ENCODE measurements around the gene MOB2.

The MOB2 gene

DNA sequence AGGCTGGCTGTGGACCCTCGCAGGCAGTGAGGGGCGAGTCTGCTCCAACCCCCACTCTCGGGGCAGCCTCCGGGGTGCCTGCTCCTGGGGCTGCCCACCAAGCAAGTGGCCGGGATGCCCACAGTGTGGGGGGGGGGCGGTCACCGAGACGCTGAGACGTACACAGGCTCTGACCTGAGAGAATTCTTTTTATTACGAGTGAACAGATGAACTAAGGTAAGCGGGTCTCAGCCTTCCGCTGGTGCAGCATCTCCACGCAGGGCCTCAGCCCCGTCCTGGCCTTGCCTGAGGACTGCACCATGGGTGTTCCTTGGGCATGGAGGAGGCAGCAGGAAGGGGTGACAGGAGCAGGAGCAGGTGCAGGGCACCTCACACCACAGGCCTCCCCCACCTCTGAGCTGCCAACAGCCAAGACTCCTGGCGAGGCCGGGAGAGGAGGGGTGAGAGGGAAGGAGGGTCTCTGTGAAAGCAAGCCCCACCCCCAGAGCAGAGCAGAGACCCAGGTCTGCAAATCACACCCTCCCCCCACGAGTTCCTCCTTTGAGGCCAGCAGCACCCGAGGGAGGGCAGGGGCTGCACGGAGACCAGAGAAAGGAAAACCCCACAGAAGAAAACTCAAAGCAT, 17.2 kb downstream of the MOB2 start:
- DNase-seq (no peak), ATAC-seq (ENCODE audit: insufficient read depth, low read depth) (no peak)
- Histone ChIP-seq H4K20me1 (ENCODE audit: insufficient read depth, low read length) (peaks cover 18% of the 10 kb centered on the region), H3K9me3 (ENCODE audit: insufficient read depth, low read length, severe bottlenecking) (no peaks in the 10 kb centered on the region), H3K9ac (ENCODE audit: low read depth, low read length) (no peak overlapping the region), H3K27ac (ENCODE audit: low read length) (no peak overlapping the region), H3K27me3 (ENCODE audit: insufficient read depth, low read length, poor library complexity) (no peaks in the 10 kb centered on the region), H3K4me3 (ENCODE audit: low read depth in 1 of 2, low read length in 2 of 2) (no peak overlapping the region), H2AFZ (ENCODE audit: low read depth, low read length) (no peak overlapping the region), H3K4me1 (ENCODE audit: insufficient read depth, low read length) (no peaks in the 10 kb centered on the region), H3K36me3 (ENCODE audit: insufficient read depth, low read length) (peaks cover 55% of the 10 kb centered on the region), H3K79me2 (ENCODE audit: insufficient read depth, low read length) (no peaks in the 10 kb centered on the region), H3K4me2 (ENCODE audit: insufficient read depth, low read length) (no peak overlapping the region)
- TF ChIP-seq EZH2 (IDR thresholded peaks at IDR 0.05; ENCODE audit: borderline replicate concordance, low read depth, low read length, severe bottlenecking) = no peak
- TF ChIP-seq, protein P1, sequence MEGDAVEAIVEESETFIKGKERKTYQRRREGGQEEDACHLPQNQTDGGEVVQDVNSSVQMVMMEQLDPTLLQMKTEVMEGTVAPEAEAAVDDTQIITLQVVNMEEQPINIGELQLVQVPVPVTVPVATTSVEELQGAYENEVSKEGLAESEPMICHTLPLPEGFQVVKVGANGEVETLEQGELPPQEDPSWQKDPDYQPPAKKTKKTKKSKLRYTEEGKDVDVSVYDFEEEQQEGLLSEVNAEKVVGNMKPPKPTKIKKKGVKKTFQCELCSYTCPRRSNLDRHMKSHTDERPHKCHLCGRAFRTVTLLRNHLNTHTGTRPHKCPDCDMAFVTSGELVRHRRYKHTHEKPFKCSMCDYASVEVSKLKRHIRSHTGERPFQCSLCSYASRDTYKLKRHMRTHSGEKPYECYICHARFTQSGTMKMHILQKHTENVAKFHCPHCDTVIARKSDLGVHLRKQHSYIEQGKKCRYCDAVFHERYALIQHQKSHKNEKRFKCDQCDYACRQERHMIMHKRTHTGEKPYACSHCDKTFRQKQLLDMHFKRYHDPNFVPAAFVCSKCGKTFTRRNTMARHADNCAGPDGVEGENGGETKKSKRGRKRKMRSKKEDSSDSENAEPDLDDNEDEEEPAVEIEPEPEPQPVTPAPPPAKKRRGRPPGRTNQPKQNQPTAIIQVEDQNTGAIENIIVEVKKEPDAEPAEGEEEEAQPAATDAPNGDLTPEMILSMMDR (IDR thresholded peaks at IDR 0.05; ENCODE audit: borderline replicate concordance, extremely low read depth, low read length, poor library complexity, severe bottlenecking) = no peak

- H3K36me3 ChIP-seq (ENCODE audit: insufficient read depth, low read length) = peaks cover 49% of the 10 kb centered on the region
- no peak for DNase-seq
- no peak overlapping the region for H3K4me3 ChIP-seq (ENCODE audit: low read depth in 1 of 2, low read length in 2 of 2)
- H3K9ac ChIP-seq (ENCODE audit: low read depth, low read length) = no peak overlapping the region
- no peaks in the 10 kb centered on the region for H3K27me3 ChIP-seq (ENCODE audit: insufficient read depth, low read length, poor library complexity)
- H3K4me1 ChIP-seq (ENCODE audit: insufficient read depth, low read length) = no peaks in the 10 kb centered on the region
- H4K20me1 ChIP-seq (ENCODE audit: insufficient read depth, low read length) = peaks cover 18% of the 10 kb centered on the region
- no peak overlapping the region for H3K27ac ChIP-seq (ENCODE audit: low read length)
- H3K9me3 ChIP-seq (ENCODE audit: insufficient read depth, low read length, severe bottlenecking) = no peaks in the 10 kb centered on the region
- no peaks in the 10 kb centered on the region for H3K79me2 ChIP-seq (ENCODE audit: insufficient read depth, low read length)
- ATAC-seq (ENCODE audit: insufficient read depth, low read depth) = no peak
- no peak overlapping the region for H2AFZ ChIP-seq (ENCODE audit: low read depth, low read length)
- no peak overlapping the region for H3K4me2 ChIP-seq (ENCODE audit: insufficient read depth, low read length)
- TF ChIP-seq, protein P1 (IDR thresholded peaks at IDR 0.05; ENCODE audit: borderline replicate concordance, extremely low read depth, low read length, poor library complexity, severe bottlenecking) = no peak
- TF ChIP-seq EZH2 (IDR thresholded peaks at IDR 0.05; ENCODE audit: borderline replicate concordance, low read depth, low read length, severe bottlenecking) = no peak
Observed at GRCh38 chr11:1468473-1469066, 18.0 kb downstream of the MOB2 start.

GRCh38 chr11:1468002-1468401, 18.6 kb downstream of the MOB2 start:
- peaks cover 43% of the 10 kb centered on the region for H3K36me3 ChIP-seq (ENCODE audit: insufficient read depth, low read length)
- no peak overlapping the region for H2AFZ ChIP-seq (ENCODE audit: low read depth, low read length)
- no peak overlapping the region for H3K9ac ChIP-seq (ENCODE audit: low read depth, low read length)
- H3K79me2 ChIP-seq (ENCODE audit: insufficient read depth, low read length) = no peaks in the 10 kb centered on the region
- no peaks in the 10 kb centered on the region for H3K9me3 ChIP-seq (ENCODE audit: insufficient read depth, low read length, severe bottlenecking)
- peaks cover 12% of the 10 kb centered on the region for H4K20me1 ChIP-seq (ENCODE audit: insufficient read depth, low read length)
- H3K4me1 ChIP-seq (ENCODE audit: insufficient read depth, low read length) = no peaks in the 10 kb centered on the region
- no peaks in the 10 kb centered on the region for H3K27me3 ChIP-seq (ENCODE audit: insufficient read depth, low read length, poor library complexity)
- no peak for DNase-seq
- H3K4me2 ChIP-seq (ENCODE audit: insufficient read depth, low read length) = no peak overlapping the region
- TF ChIP-seq, protein P1 (IDR thresholded peaks at IDR 0.05; ENCODE audit: borderline replicate concordance, extremely low read depth, low read length, poor library complexity, severe bottlenecking) = no peak
- ATAC-seq (ENCODE audit: insufficient read depth, low read depth) = no peak
- H3K4me3 ChIP-seq (ENCODE audit: low read depth in 1 of 2, low read length in 2 of 2) = no peak overlapping the region
- H3K27ac ChIP-seq (ENCODE audit: low read length) = no peak overlapping the region

Data from DND-41 (cell line).